NCI-H526 (cell line): ENCODE measurements around the gene CPLX4.

Experiments used
- DNase-seq, 2 experiments: peaks; one replicate each; lab custom pipeline; 2025; lab: John Stamatoyannopoulos, UW

CPLX4 gene

DNA sequence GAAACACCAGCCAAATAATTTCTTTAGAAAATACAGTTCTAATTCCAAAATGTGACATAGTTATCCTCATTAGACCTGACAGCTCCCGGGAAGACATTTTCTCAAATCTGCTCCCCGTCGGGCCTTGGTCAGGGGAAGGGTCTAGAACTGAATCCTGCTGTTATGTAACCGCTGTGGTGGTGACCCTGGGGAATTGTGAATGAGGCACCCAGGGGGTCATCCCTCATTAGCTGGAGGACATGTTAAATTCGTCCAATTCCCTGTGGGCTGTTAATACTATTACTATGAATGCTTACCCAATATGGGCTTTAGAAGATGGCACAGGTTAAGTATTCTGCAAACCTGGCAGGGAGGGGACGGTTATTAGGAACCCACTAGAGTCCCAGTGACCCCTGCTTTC is 11.8 kb downstream of the CPLX4 start:
- no peak for DNase-seq

DNA sequence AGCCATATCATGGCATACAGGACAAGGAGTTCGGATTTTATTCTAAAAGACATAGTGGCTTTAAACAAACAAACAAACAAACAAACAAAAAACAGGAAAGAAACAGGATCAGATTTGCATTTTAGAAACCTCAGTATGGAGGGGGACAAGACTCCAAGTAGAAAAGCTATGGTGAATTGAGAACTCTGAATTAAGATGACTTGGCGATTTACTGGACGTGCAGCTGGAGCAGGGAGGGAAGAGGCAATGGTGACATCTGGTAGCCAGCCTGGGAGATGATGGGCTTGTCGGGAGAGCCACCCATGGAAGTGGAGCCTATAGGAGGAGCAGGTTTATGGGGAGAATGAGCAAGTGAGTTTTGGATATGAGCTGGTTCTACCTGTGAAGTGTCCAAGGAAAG is 13.2 kb downstream of the CPLX4 start:
- DNase-seq, result no peak

GRCh38 chr18:59303656-59304195 is 14.7 kb downstream of the CPLX4 start:
- DNase-seq, result no peak

DNA sequence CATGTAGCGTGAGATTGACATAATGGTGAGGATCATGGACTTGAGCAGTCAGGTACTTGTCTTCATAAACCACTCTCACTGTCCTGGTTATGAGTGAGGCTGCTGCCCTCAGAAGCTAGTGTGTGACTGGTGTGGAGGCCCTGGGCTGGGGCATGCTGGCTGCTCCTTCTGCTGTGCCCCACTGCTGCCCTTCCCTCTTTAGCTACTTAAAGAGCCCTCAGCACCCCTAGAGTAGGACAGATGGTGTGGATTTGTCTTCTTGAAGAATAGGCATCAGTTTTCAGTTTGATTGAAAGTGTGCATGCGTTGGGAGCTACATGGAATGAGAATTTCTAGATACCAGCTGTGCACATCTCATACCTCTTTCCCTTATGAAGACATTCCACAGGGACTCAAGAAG is 15.4 kb downstream of the CPLX4 start:
- DNase-seq, result no peak

- DNase-seq, result no peak
Measured at GRCh38 chr18:59301929-59302328, 16.5 kb downstream of the CPLX4 start.

DNA sequence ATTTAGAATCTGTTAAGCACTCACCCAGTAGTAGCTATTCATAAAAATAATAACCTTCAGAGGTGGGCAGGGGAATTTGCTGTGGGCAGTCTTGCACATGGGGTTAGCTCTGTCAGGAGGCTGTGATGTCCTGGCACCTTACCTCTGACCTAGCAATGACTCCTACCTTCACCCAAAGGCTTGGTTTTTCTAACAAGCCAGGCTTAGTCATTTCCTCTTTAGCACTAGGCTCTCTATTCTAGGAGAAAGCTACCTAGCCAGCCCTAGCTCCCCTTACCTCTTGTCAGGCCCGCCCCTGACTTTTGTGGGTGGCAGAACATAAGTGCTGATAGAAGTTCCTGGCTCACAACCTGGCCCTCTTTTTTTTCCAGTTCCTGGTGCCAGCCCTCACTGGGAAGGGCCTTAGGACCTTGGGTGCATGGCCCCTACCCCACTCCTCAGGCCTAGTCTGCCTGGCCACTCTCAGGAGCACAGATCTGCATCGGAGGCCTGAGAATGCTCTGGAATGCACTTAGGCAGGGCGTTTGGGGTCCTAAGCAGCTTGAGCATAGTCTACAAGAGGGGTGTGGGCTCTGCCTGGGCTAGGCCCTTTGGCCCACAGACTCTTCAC is 17.7 kb downstream of the CPLX4 start:
- DNase-seq, result no peak

- no peak for DNase-seq
Measured at GRCh38 chr18:59298871-59299270, 19.6 kb downstream of the CPLX4 start.

GRCh38 chr18:59293317-59293716 is 25.1 kb downstream of the CPLX4 start:
- no peak for DNase-seq

DNA sequence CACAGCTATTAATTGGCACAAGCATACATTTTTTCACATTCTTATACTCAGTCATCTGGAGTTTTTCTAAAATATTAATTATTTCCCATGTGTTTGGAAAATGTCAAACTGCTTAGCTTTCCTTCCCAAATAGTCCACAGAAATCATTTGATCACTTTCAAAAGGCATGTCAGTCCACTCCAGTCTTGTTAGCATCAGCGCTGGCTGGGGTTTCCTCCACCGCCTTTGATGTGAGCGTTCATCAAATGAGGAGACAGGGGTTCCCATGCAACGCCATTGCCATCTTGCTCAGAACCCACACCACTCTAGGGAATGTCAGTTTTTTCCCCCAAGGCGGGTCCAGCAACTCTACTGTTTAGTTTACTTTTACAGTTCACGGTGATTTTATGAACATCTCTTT is 32.1 kb downstream of the CPLX4 start:
- DNase-seq, result no peak

DNA sequence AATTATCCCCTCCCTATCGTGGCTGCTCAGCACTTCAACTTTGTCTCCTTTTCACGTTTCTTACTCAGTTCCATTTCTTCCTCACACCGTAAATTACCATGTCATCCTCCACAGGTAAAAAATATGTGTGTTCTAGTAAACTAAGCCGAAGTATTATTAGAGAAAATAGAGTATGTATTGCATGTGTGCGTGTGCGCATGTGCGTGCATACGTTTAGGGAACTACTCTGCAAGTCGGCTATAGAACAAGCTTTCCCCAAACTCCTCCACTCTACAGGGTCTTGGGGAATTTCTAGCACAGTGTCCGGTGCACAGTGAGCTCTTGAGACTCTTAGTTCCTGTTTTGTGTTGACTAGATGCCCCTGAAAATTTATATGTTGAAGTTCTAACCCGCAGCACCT is 36.1 kb downstream of the CPLX4 start:
- no peak for DNase-seq

GRCh38 chr18:59279722-59280121 is 38.7 kb downstream of the CPLX4 start:
- DNase-seq, result no peak

DNA sequence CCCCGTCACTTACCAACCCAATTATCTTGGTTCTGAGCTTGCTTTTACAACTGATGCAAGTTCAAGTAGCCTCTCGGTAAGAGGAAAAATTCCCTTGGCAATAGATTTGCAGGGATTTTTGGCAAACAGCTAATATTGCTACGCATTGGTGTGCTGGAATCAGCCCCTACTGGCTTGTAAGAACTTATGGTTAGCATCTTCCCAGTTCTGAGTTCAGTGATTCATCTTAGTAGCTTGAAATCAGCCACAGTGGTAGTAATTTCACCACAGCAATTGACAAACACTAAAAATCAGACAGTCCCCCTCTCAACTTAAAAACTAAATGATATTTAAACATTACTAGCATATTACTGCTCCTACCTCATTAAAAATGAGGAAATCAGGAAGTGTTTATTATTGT is 39.3 kb downstream of the CPLX4 start:
- DNase-seq, result no peak

DNA sequence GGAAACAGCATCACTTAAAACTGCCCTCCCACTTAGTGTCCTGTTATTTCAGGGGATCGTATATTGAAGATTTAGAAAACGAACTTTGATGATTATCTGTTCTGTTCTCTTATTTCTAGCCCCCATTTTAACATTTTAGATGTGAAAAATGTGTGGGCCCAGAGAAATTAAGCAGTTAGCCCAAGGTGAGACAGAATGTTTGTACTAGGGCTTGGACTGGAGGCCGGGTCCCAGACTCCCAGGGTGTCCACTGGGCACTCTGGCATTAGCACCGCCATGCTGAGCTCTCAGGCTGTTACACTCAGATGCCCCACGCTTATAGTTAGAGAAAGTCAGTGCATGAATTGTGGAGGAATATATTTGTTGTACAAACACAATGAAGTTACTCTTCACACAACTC is 39.7 kb downstream of the CPLX4 start:
- DNase-seq, result no peak

DNA sequence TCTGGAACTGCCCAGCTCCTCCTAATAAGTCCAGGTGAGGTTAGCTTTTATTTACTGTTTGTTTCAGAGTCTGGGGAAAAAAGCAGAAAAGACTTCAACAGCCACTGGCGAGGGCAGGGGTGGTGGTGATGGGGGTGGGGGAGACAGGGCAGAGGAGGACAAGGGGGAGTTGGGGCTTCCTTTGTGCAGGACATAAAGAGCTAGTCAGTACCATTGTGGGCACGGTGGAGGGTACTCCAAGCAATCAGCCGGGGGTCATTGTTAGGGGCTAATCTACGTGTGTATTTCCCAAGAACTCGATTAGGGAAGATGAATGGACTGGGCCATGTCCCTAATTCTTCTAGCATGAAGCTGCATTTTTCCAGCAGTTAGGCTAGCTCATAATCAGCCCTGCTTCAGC is 42.4 kb downstream of the CPLX4 start:
- no peak for DNase-seq

GRCh38 chr18:59275406-59275949 is 43.0 kb downstream of the CPLX4 start:
- no peak for DNase-seq

GRCh38 chr18:59274533-59274928 is 43.9 kb downstream of the CPLX4 start:
- no peak for DNase-seq

DNA sequence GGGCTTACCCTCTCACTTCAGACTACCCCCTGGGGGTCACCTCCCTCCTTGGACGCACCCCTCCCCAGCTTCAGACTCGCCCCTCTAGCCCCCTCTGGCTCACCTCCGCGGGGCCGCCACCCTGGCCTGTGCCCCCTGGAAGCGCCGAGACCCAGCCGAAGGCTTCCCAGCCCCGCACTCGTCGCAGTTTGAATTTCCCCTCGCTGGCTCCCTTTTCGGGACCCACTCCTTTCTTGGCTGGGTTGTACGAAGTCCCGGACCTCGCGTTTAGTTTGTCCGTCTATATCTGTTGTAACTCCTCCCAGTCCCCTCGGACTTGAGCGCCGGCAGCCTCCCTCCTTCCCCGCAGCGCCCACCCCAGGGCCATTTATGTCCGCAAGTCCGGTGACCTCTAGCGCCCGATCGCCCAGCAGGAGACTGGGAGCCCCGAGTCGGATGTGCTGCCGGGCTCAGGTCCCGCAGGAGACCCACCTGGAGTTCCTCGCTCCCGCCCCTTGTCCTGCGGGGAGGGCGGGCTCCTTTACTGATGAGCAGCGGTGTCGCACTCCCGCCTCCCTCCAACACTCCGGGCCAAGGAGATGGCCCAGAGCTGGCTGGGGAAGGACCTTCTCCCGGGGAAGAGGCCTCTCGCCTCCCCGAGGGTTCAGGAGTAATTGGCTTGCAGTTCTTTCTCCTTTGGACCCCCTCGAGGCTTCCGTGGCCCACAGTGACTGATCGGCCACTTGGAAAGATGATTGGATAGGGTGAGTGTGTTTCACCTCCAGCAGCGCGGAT is 44.5 kb downstream of the CPLX4 start:
- DNase-seq, result no peak

GRCh38 chr18:59272891-59273758 is 45.3 kb downstream of the CPLX4 start, which contains the start of gene RAX:
Gene RAX (minus strand): TSS chr18:59273454. CDS start chr18:59273206, 248 bp downstream.
- peak in 1 of 2 experiments; percentile 43 for DNase-seq

- no peak for DNase-seq
Measured at GRCh38 chr18:59272221-59272888, 46.1 kb downstream of the CPLX4 start.

- DNase-seq, result no peak
Measured at GRCh38 chr18:59271606-59272220, 46.7 kb downstream of the CPLX4 start.

- no peak for DNase-seq
Measured at GRCh38 chr18:59270689-59271257, 47.7 kb downstream of the CPLX4 start.
